Mesothelial cell of epicardium (in vitro differentiated cells): ENCODE results near the gene TLE3. TPM values are rescaled to one million over a fixed set of nuclear protein-coding genes. Genes with fewer than 3 reads are reported as not detected.

ENCODE experiments used
- DNase-seq, 2 experiments: peaks; one replicate each; pipeline ENCODE4 v3.0.0; 2021; ENCODE audit warnings: low spot score in 2 of 2; ENCODE audit not compliant: unreplicated experiment in 2 of 2
- H3K27ac Mint-ChIP-seq: 2 replicates; pipeline ENCODE4 v1.8.0; 2021; ENCODE audit warnings: mixed read lengths
- H3K27me3 Mint-ChIP-seq: 2 replicates; pipeline ENCODE4 v1.8.0; 2021; ENCODE audit warnings: low read depth, mixed read lengths
- H3K36me3 Mint-ChIP-seq: 2 replicates; pipeline ENCODE4 v1.8.0; 2021; ENCODE audit warnings: mixed read lengths
- H3K4me1 Mint-ChIP-seq: 2 replicates; pipeline ENCODE4 v1.8.0; 2021; ENCODE audit warnings: mixed read lengths
- H3K4me3 Mint-ChIP-seq: 2 replicates; pipeline ENCODE4 v1.8.0; 2021; ENCODE audit warnings: mild to moderate bottlenecking, moderate library complexity, mixed read lengths
- H3K9me3 Mint-ChIP-seq: 2 replicates; pipeline ENCODE4 v1.8.0; 2021; ENCODE audit warnings: mixed read lengths
- total RNA-seq: library from RNA; stranded (reverse); gene quantifications from 3 replicates; pipeline ENCODE4 v1.2.1, GENCODE V29; 2021
- TF ChIP-seq, protein P1 (sequence below): fragments of 200-600 bp; sonication (generic); IDR thresholded peaks from one replicate; pipeline ENCODE4 v1.5.0; 2021; ENCODE audit warnings: antibody characterized with exemption; ENCODE audit not compliant: unreplicated experiment

Gene TLE3
- total RNA-seq, 1 donor from 2014 or later = 165 TPM

GRCh38 chr15:70128414-70129140 lies 30.9 kb upstream of the TLE3 start:
- Mint-ChIP-seq H3K27ac (no peak overlapping the region), H3K4me3 (no peak overlapping the region), H3K4me1 (peaks cover 10% of the 10 kb centered on the region), H3K36me3 (no peaks in the 10 kb centered on the region), H3K9me3 (no peaks in the 10 kb centered on the region), H3K27me3 (peaks cover 9% of the 10 kb centered on the region)
- TF ChIP-seq, protein P1, sequence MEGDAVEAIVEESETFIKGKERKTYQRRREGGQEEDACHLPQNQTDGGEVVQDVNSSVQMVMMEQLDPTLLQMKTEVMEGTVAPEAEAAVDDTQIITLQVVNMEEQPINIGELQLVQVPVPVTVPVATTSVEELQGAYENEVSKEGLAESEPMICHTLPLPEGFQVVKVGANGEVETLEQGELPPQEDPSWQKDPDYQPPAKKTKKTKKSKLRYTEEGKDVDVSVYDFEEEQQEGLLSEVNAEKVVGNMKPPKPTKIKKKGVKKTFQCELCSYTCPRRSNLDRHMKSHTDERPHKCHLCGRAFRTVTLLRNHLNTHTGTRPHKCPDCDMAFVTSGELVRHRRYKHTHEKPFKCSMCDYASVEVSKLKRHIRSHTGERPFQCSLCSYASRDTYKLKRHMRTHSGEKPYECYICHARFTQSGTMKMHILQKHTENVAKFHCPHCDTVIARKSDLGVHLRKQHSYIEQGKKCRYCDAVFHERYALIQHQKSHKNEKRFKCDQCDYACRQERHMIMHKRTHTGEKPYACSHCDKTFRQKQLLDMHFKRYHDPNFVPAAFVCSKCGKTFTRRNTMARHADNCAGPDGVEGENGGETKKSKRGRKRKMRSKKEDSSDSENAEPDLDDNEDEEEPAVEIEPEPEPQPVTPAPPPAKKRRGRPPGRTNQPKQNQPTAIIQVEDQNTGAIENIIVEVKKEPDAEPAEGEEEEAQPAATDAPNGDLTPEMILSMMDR = no peak
- DNase-seq = no peak

DNA sequence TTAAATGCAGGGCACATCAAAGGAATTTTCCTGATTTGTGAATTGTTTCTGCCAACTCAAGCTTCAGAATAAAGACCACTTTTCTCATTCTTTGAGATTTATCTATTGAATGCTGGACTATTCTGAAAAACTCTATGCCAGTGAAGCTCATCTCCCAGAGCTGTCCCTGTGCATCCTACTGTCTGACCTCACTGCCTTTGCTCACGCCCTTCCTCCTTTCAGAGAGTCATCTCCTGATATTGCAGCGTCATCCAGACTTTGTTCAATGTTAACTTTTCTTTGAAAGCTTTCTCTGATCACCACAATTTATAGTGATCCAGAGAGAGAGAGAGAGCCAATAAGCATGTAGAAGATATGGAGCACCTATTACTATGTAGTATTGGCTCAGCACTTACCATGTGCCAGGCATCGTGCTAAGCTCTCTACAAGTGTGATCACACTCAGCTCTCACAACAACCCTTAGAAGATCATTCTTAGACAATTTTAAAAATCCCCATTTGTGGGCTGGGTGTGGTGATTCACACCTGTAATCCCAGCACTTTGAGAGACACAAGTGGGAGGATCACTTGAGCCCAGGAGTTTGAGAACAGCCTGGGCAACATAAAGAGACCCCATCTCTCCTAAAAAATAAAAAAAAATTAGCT lies 30.2 kb upstream of the TLE3 start:
- H3K27me3 Mint-ChIP-seq = peaks cover 10% of the 10 kb centered on the region
- TF ChIP-seq, protein P1 = no peak
- no peak overlapping the region for H3K4me3 Mint-ChIP-seq
- H3K4me1 Mint-ChIP-seq = peaks cover 10% of the 10 kb centered on the region
- DNase-seq = no peak
- no peaks in the 10 kb centered on the region for H3K9me3 Mint-ChIP-seq
- no peaks in the 10 kb centered on the region for H3K36me3 Mint-ChIP-seq
- no peak overlapping the region for H3K27ac Mint-ChIP-seq

- no peaks in the 10 kb centered on the region for H3K36me3 Mint-ChIP-seq
- DNase-seq = no peak
- H3K9me3 Mint-ChIP-seq = no peaks in the 10 kb centered on the region
- H3K27ac Mint-ChIP-seq = no peak overlapping the region
- H3K4me3 Mint-ChIP-seq = no peak overlapping the region
- peaks cover 11% of the 10 kb centered on the region for H3K4me1 Mint-ChIP-seq
- TF ChIP-seq, protein P1 = no peak
- H3K27me3 Mint-ChIP-seq = peaks cover 10% of the 10 kb centered on the region
Observed at GRCh38 chr15:70127288-70127746, 29.6 kb upstream of the TLE3 start.

GRCh38 chr15:70126362-70126761 lies 28.6 kb upstream of the TLE3 start:
- Mint-ChIP-seq H3K4me3 (no peak overlapping the region), H3K27ac (no peak overlapping the region), H3K4me1 (peaks cover 13% of the 10 kb centered on the region), H3K36me3 (no peaks in the 10 kb centered on the region), H3K9me3 (no peaks in the 10 kb centered on the region), H3K27me3 (peaks cover 10% of the 10 kb centered on the region)
- DNase-seq = no peak
- TF ChIP-seq, protein P1 = no peak

- peaks cover 10% of the 10 kb centered on the region for H3K27me3 Mint-ChIP-seq
- no peaks in the 10 kb centered on the region for H3K9me3 Mint-ChIP-seq
- peaks cover 19% of the 10 kb centered on the region for H3K4me1 Mint-ChIP-seq
- TF ChIP-seq, protein P1 = no peak
- no peak overlapping the region for H3K27ac Mint-ChIP-seq
- no peak for DNase-seq
- no peaks in the 10 kb centered on the region for H3K36me3 Mint-ChIP-seq
- H3K4me3 Mint-ChIP-seq = no peak overlapping the region
Observed at GRCh38 chr15:70125605-70126004, 27.9 kb upstream of the TLE3 start.
